Stimulated activated naive CD4-positive, alpha-beta T cell treated with Interleukin-2 at 50 U/mL for 16 hours (primary cell): Measurements from ENCODE around the gene PRRX1.

ENCODE experiments used
- DNase-seq: peaks from one replicate; lab custom pipeline; 2025; lab: John Stamatoyannopoulos, UW

The PRRX1 gene

GRCh38 chr1:170664093-170664827 is at the start of gene PRRX1:
Gene PRRX1, plus strand, starts transcription at chr1:170664131. Its CDS starts 88 bp downstream, at chr1:170664219.
- DNase-seq: no peak

GRCh38 chr1:170617591-170618330 is 46.2 kb upstream of the PRRX1 start:
- DNase-seq: no peak

- DNase-seq: no peak
Measured at GRCh38 chr1:170618421-170618820, 45.5 kb upstream of the PRRX1 start.

GRCh38 chr1:170619241-170620028 is 44.5 kb upstream of the PRRX1 start:
- DNase-seq: no peak

- no peak for DNase-seq
Measured at GRCh38 chr1:170620164-170620563, 43.8 kb upstream of the PRRX1 start.

- no peak for DNase-seq
Measured at GRCh38 chr1:170623171-170623570, 40.8 kb upstream of the PRRX1 start.

GRCh38 chr1:170624146-170624545 is 39.8 kb upstream of the PRRX1 start:
- no peak for DNase-seq

- no peak for DNase-seq
Measured at GRCh38 chr1:170630977-170631376, 33.0 kb upstream of the PRRX1 start.

GRCh38 chr1:170634293-170634692 is 29.6 kb upstream of the PRRX1 start:
- no peak for DNase-seq

- DNase-seq: no peak
Measured at GRCh38 chr1:170634824-170635410, 29.0 kb upstream of the PRRX1 start.

GRCh38 chr1:170640581-170640980 is 23.4 kb upstream of the PRRX1 start:
- no peak for DNase-seq

GRCh38 chr1:170657275-170657853 is 6.6 kb upstream of the PRRX1 start:
- no peak for DNase-seq

GRCh38 chr1:170659399-170660035 is 4.4 kb upstream of the PRRX1 start:
- DNase-seq: no peak

GRCh38 chr1:170660281-170660713 is 3.6 kb upstream of the PRRX1 start:
- DNase-seq: no peak

- DNase-seq: no peak
Measured at GRCh38 chr1:170660871-170661645, 2.9 kb upstream of the PRRX1 start.

GRCh38 chr1:170661646-170662411 is 2.1 kb upstream of the PRRX1 start:
- no peak for DNase-seq

GRCh38 chr1:170662561-170663403 is 1.1 kb upstream of the PRRX1 start:
- no peak for DNase-seq

GRCh38 chr1:170663404-170664092 is 383 bp upstream of the PRRX1 start:
- no peak for DNase-seq
